HG03354 (cell line): ENCODE data around the gene PMM1.
"Not testable (repeated sequence)": the region's sequence is repeated elsewhere in the genome, so short reads cannot be mapped to it uniquely, and the experiment has no call there.

Experiments
- ATAC-seq: cut with Tn5 transposase; IDR thresholded peaks from one replicate; pipeline ENCODE4 v1.9.1; 2021; ENCODE audit warnings: mild to moderate bottlenecking; ENCODE audit not compliant: unreplicated experiment, poor library complexity, severe bottlenecking

The PMM1 gene

GRCh38 chr22:41598081-41598480 lies 8.4 kb upstream of the PMM1 start:
- no peak for ATAC-seq

DNA sequence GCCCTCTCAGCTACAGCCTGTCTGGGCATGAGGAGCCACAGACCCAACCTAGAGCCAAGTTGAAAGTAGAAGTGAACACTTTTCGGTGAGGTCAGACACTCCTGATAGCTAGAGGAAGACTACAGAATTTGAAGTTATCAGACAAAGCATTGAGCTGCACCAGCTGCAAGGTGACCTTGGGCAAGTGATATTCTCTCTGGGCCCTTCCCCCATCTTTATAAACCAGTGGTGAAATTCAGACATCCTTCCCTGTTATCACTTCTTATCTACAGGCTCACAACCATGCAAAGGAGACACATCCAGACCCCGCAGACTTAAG lies 8.0 kb upstream of the PMM1 start:
- ATAC-seq = no peak

GRCh38 chr22:41596776-41597634 lies 7.4 kb upstream of the PMM1 start:
- no peak for ATAC-seq

DNA sequence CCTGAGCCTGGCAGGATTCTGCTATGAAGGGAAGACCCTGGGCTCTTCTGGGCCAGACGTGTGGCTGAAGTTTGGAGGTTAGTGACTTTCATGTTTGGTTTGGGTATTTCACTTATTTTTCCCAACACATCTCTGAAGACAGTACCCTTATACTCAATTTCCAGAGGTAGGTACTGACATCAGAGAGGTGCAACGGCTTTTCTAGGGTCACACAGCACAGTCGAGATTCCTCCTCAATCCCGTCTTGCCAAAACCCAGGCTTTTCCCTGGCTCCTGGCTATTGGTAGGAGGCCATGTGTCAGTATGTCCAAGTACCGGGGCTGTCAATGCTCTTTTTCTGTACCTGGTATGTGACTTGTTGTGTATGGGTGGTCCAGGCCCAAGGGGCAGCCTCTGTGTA lies 6.1 kb upstream of the PMM1 start:
- ATAC-seq = no peak

DNA sequence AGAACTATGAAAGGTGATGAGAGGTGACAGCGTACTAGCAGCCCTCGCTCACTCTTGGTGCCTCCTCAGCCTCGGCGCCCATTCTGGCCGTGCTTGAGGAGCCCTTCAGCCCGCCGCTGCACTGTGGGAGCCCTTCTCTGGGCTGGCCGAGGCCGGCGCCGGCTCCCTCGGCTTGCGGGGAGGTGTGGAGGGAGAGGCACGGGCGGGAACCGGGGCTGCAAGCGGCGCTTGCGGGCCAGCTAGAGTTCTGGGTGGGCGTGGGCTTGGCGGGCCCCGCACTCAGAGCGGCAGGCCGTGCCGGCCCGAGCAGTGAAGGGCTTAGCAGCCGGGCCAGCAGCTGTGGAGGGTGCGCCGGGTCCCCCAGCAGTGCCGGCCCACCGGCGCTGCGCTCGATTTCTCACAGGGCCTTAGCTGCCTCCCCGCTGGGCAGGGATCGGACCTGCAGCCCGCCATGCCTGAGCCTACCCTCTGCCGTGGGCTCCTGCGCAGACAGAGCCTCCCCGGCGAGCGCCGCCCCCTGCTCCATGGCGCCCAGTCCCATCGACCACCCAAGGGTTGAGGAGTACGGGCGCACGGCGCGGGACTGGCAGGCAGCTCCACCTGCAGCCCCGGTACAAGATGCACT lies 3.8 kb upstream of the PMM1 start:
- ATAC-seq = not testable (repeated sequence)

- ATAC-seq = no peak
Observed at GRCh38 chr22:41587347-41587723, 2.3 kb downstream of the PMM1 start.

DNA sequence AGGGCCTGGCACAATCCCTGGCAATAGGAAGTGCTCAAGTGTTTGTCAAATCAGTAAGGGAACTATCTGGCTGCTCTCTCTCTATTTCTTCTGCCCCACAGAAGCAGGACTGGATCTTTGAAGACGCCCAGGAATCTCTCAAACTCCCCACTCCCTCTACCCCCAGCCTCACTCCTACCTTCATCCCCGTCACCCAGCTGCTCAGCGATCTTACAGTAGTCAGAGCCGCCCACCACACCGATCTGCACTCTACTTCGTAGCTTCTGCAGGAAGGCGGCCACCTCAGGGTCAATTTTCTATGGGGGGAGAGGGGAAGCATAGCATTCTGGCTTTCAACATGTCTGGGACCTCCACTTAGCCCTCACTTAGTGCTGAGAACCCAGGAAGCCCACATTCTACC lies 3.7 kb downstream of the PMM1 start:
- ATAC-seq = no peak

DNA sequence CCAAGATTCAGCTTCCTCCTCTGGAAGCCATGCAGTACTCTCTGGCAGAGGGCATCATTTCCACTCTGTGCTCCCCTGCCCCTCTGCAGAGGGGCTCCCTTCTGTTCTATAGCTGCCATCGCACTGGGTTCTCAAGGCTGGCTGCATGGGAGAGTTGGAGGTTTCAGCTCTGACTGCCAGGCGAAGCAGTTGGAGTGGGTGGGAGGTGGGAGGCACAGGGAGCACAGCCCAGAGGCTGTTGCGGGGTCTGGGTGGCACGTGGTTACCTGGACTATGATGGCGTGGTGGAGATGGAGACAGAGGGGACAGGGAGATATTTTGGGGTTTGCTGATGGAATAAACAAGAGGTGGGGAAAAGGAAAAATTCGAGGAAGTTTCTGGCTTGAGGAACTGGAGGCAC lies 4.8 kb downstream of the PMM1 start:
- no peak for ATAC-seq

DNA sequence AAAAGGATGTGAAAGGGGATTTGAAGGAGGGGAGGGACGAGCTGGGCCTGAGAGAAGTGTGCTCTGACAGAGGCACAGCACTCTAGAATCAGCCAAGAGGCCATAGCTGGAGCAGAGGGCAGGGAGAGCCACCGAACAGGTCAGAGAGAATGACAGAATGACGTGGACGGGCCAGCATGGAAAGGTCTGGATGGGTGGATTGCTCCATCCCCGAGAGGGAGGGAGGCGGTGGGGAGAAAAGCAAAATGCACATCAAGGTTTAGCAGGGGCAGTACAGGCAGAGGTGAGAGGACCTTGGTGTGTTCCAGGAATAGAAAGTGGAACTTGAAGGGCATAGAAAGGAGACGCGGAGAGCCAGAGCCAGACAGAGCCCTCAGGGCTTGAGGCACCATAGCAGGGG lies 6.9 kb downstream of the PMM1 start:
- ATAC-seq = no peak

DNA sequence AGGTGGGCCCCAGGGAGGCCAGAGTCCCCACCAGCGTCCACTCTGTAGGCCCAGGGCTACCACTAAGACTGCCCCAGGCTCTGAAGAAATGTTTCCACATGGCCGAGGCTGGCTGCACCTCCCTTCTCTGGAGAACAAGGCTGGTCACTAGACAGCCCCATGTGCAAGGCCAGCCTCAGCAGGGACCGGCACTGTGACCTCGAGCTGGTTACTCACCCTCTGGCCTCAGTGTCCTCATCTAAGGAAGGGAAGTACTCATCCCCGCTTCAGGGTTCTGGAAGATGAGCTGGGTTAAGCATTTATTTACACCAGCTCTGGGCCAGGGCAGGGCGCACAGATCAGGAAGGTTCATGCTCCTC lies 9.7 kb downstream of the PMM1 start:
- ATAC-seq = no peak

DNA sequence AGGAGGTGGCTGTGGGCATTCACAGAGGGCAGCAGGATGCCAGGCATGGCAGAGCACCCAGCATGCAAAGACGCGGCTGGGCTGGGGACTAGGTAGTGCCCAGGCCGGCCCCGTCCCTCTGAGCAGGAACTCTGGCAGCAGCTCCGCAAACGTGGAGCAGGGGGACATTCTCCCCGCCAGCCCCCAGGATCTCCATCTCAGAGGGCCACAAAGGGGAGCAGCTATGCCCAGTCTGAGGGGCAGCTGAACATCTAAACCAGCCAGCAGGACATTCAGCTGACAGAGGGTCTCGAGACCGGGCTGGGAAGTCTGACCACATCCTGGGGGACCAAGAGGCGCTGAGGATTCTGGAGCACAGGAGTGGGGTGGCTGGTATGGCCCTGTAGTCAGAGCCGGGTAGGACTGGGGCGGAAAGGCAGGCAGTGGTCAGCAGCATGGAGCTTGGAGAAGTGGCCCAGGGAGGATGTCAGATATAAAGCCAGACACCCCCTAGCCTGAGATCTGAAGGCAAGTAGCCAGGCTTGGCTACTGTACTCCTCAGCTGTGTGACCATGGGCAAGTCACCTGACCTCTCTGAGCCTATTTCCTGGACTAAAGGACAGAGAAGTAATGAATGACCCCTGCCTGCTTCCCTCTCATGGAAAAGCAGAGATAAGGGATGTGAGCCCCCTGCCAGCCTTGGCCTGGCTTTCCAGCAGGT lies 10.2 kb downstream of the PMM1 start:
- no peak for ATAC-seq

DNA sequence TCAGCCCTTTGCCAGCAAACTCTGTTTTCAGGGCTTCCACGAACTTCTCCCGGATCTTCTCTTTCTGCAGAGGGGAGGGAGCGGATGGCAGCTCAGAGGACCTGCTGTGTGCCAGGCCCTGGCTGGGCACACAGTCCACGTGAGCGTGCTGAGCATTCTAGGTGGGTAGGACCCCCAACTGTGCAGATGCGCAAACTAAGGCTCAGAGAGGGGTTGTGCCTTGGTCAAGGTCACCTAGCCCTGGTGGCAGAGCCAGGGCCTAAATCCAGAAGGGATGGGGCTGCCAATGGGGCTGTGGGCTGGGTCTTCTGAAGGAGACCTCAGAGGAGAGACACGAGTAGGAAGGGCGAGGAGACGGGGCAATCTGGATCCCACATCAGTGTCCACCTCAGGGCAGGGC lies 10.8 kb downstream of the PMM1 start:
- no peak for ATAC-seq

- no peak for ATAC-seq
Observed at GRCh38 chr22:41578114-41578513, 11.5 kb downstream of the PMM1 start.

DNA sequence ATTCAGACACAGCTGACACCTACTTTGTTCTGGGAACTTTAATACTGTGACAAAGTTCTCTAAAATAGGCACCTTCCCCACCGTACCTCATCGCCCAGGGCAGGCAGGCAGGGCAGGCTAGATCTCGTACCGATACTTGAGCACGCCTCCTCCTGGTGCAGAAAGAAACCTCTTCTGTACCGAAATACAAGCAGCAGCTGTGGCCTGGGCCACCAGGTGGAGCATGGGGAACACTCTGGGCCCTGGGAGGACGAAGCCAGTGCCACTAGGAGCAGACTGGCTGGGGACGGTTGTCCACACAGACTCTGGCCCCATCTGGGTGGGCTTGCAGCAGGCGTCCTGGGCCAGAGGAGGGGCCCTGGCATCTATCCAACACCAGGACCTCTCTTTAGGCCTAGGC lies 12.8 kb downstream of the PMM1 start:
- ATAC-seq = no peak

DNA sequence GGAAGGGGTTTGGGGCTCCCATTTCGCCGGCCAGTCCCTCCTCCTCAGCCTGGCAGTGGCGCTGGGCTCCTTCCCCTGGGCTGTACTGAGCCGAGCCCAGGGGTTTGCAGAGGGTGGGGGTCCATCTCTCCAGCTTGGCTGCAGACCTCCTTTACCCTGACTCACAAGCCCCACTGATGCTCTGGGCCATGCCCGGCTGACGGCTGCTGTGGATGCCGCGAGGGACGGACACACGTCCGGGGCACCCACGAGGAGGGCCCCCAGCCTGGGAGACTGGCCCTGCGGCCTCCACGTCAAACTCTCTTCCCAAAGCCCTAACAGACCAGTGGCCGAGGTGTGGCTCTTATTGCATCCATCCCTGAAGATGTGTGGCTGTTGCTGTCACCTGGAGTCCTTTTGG lies 14.1 kb downstream of the PMM1 start:
- ATAC-seq = no peak

- ATAC-seq = no peak
Observed at GRCh38 chr22:41574847-41575381, 14.7 kb downstream of the PMM1 start.

GRCh38 chr22:41573677-41574076 lies 16.0 kb downstream of the PMM1 start:
- no peak for ATAC-seq

GRCh38 chr22:41572305-41572704 lies 17.3 kb downstream of the PMM1 start:
- ATAC-seq = not testable (repeated sequence)

DNA sequence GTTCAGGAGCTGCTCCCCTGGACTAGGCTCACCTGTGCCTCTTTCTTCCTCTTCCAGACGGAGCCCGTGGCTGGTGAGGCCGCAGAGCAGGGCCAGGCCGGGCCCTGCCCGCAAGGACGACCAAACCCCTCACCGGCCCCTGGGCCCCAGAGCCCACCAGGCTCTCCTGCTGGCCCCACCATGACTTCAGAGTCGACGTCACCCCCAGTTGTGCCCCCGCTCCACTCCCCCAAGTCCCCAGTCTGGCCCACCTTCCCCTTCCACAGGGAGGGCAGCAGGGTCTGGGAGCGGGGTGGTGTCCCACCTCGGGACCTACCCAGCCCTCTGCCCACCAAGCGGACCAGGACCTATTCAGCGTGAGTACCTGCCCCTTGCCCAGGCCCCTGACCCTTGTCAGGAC lies 17.9 kb downstream of the PMM1 start:
- ATAC-seq = no peak

DNA sequence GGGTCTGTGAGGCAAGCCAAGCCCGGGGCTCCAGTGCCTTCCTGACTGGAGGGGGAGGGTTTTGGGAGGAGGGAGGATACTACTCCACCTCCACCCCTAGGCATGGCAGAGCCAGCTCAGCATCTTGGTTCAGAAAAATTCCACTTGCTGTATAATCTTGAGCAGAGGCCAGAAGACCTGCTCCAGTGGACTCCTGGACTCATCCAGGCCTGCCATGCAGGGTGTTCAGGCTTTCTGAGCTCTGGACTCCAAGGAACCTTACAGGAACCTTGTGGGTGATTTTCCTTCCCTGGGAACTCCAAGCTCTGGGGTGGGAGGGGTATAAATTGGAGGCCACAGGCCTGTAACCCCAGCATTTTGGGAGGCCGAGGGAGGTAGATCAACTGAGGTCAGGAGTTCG lies 19.4 kb downstream of the PMM1 start:
- ATAC-seq = no peak

DNA sequence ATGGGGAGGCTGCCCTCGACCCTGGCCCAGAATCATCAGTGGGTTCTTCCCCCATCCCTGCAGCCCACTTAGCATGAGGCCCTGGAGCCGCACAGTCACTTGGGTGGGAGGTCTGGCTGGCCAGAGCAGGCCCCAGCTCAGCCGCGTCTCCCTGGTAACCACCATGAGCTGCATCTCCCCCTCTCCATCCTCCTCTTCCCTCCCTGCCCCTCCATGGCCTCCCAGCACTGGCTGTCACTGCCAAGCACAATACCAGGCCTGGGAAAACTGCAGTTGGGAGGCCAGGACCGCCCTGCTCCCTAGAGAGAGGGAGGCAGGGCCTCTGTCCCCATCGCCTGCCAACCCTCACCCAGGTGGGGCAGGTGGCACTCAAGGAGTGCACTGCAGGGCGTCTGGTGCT lies 20.8 kb downstream of the PMM1 start:
- no peak for ATAC-seq
